OCI-LY7 (cell line): Measurements from ENCODE around the gene RCOR1. TPM values are rescaled to one million over a fixed set of nuclear protein-coding genes. Genes with fewer than 3 reads are reported as not detected.

ENCODE experiments used
- BruUV-seq: library from RNA; stranded (reverse); fragments of 400-500 nt; replicated peaks from 2 replicates; lab custom pipeline; 2021; lab: Mats Ljungman, UMichigan
- CTCF ChIA-PET: fragments of 300-600 bp; sonication (Branson Sonifier 250); formaldehyde crosslinking; loops from one replicate; lab custom pipeline; 2022; ENCODE audit warnings: antibody characterized with exemption; ENCODE audit not compliant: unreplicated experiment; lab: Charles Lee
- POLR2A ChIA-PET: fragments of 300-600 bp; sonication (Branson Sonifier 250); formaldehyde crosslinking; loops from one replicate; lab custom pipeline; 2022; ENCODE audit warnings: antibody characterized with exemption; lab: Charles Lee
- DNase-seq: peaks from one replicate; pipeline ENCODE4 v3.0.0-alpha.2; 2015; ENCODE audit warnings: low spot score
- H2AFZ ChIP-seq: fragments of 200-600 bp; sonication (generic), shearing (Covaris generic); 2 replicates; pipeline ENCODE4 v1.6.1; 2014; ENCODE audit warnings: mild to moderate bottlenecking, antibody characterized with exemption, low read length, moderate library complexity
- H3K27ac ChIP-seq: fragments of 200-600 bp; sonication (generic); 2 replicates; pipeline ENCODE4 v1.5.1; 2014; ENCODE audit warnings: mixed run types, low read depth, mild to moderate bottlenecking, moderate library complexity, low read length, inconsistent platforms; ENCODE audit not compliant: poor library complexity, severe bottlenecking
- H3K36me3 ChIP-seq: fragments of 200-600 bp; sonication (generic); 2 replicates; pipeline ENCODE4 v1.6.1; 2014; ENCODE audit warnings: mild to moderate bottlenecking, antibody characterized with exemption, low read length, moderate library complexity, mixed read lengths; ENCODE audit not compliant: insufficient read depth
- H3K4me1 ChIP-seq: fragments of 200-600 bp; sonication (generic); 2 replicates; pipeline ENCODE4 v1.5.1; 2014; ENCODE audit warnings: mild to moderate bottlenecking, low read length; ENCODE audit not compliant: insufficient read depth, poor library complexity, severe bottlenecking
- H3K4me2 ChIP-seq: fragments of 200-600 bp; sonication (generic); 2 replicates; pipeline ENCODE4 v1.6.1; 2014; ENCODE audit warnings: mild to moderate bottlenecking, low read length
- H3K4me3 ChIP-seq: fragments of 200-600 bp; sonication (generic); 2 replicates; pipeline ENCODE4 v1.5.1; 2014; ENCODE audit warnings: mild to moderate bottlenecking, low read depth, low read length; ENCODE audit not compliant: poor library complexity, severe bottlenecking
- H3K79me2 ChIP-seq: fragments of 200-600 bp; sonication (generic); 2 replicates; pipeline ENCODE4 v1.6.1; 2016; ENCODE audit warnings: low read depth, mild to moderate bottlenecking, low read length, moderate library complexity, mixed read lengths; ENCODE audit not compliant: insufficient read depth
- H3K9me2 ChIP-seq: fragments of 200-600 bp; sonication (generic); 2 replicates; pipeline ENCODE4 v1.6.1; 2016; ENCODE audit warnings: mild to moderate bottlenecking, low read length, mixed read lengths; ENCODE audit not compliant: insufficient read depth
- H3K9me3 ChIP-seq: fragments of 200-600 bp; sonication (generic); 2 replicates; pipeline ENCODE4 v1.6.1; 2014; ENCODE audit warnings: mild to moderate bottlenecking, mixed run types, low read length, mixed read lengths
- H4K20me1 ChIP-seq: fragments of 200-600 bp; sonication (generic); 2 replicates; pipeline ENCODE4 v1.6.1; 2014; ENCODE audit warnings: mild to moderate bottlenecking, antibody characterized with exemption, low read length, moderate library complexity, mixed read lengths; ENCODE audit not compliant: insufficient read depth
- EZH2phosphoT487 ChIP-seq: fragments of 200-600 bp; sonication (generic); IDR thresholded peaks from 2 replicates; pipeline ENCODE4 v1.6.1; 2018; ENCODE audit warnings: low read depth, borderline replicate concordance, mild to moderate bottlenecking, mixed run types, antibody characterized with exemption, low read length, moderate library complexity, mixed read lengths
- intact Hi-C: fragments of 100-400 bp; cut with micrococcal nuclease; formaldehyde crosslinking; loops from one replicate; pipeline ENCODE4 v1.10.0; 2022; ENCODE audit not compliant: unreplicated experiment
- total RNA-seq, 2 experiments: library from RNA; depleted of rRNA in 1 of 2; stranded (reverse); fragments of >200 nt in 1 of 2; shearing (Covaris generic) in 1 of 2; gene quantifications; 2 replicates each; pipeline ENCODE4 v1.2.3, GENCODE V29; 2014 to 2022
- TF ChIP-seq, protein P1 (sequence below): fragments of 200-600 bp; sonication (generic); conservative IDR thresholded peaks from 2 replicates; pipeline ENCODE4 v1.5.1; 2014; ENCODE audit warnings: mild to moderate bottlenecking, antibody characterized with exemption, low read length, moderate library complexity, mixed read lengths

The RCOR1 gene
- total RNA-seq, 2 experiments from 2014 or later = 12.1 to 30.2 TPM

DNA sequence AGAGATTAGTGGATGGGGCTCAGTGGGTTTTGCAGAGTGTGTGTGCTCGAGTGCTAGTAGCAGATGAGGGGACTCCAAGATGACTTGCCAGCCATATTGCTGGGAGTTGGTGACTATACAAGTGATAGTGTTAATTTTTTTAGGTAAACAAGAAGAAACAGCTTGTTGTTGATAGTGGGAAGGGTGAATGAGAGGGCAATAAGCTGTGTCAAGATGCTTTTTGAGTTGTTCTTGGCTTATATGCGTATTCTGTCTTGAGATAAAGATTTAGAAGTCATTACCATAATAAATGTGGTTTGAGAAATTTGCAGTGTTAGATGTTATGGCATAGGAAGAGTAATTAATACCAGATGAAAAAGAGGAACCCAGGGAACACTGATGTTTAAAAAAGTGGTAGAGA lies 75.3 kb downstream of the RCOR1 start:
- H4K20me1 ChIP-seq = no peaks in the 10 kb centered on the region
- intact Hi-C loops = no loop called here
- no peak overlapping the region for H2AFZ ChIP-seq
- H3K4me1 ChIP-seq = peaks cover 5% of the 10 kb centered on the region
- H3K36me3 ChIP-seq = peaks cover 11% of the 10 kb centered on the region; the same call in 1 of the 2 replicates
- TF ChIP-seq, protein P1, sequence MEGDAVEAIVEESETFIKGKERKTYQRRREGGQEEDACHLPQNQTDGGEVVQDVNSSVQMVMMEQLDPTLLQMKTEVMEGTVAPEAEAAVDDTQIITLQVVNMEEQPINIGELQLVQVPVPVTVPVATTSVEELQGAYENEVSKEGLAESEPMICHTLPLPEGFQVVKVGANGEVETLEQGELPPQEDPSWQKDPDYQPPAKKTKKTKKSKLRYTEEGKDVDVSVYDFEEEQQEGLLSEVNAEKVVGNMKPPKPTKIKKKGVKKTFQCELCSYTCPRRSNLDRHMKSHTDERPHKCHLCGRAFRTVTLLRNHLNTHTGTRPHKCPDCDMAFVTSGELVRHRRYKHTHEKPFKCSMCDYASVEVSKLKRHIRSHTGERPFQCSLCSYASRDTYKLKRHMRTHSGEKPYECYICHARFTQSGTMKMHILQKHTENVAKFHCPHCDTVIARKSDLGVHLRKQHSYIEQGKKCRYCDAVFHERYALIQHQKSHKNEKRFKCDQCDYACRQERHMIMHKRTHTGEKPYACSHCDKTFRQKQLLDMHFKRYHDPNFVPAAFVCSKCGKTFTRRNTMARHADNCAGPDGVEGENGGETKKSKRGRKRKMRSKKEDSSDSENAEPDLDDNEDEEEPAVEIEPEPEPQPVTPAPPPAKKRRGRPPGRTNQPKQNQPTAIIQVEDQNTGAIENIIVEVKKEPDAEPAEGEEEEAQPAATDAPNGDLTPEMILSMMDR = no peak
- TF ChIP-seq EZH2phosphoT487 = no peak
- CTCF ChIA-PET = no interaction called here
- no peaks in the 10 kb centered on the region for H3K9me2 ChIP-seq
- no peak overlapping the region for H3K4me2 ChIP-seq
- no peak overlapping the region for H3K4me3 ChIP-seq
- DNase-seq = no peak
- no peak overlapping the region for H3K27ac ChIP-seq
- POLR2A ChIA-PET = no interaction called here
- H3K79me2 ChIP-seq = peaks cover 6% of the 10 kb centered on the region; the same call in 1 of the 2 replicates
- BruUV-seq = no TSS peak
- H3K9me3 ChIP-seq = peaks cover 9% of the 10 kb centered on the region; the same call in 1 of the 2 replicates

DNA sequence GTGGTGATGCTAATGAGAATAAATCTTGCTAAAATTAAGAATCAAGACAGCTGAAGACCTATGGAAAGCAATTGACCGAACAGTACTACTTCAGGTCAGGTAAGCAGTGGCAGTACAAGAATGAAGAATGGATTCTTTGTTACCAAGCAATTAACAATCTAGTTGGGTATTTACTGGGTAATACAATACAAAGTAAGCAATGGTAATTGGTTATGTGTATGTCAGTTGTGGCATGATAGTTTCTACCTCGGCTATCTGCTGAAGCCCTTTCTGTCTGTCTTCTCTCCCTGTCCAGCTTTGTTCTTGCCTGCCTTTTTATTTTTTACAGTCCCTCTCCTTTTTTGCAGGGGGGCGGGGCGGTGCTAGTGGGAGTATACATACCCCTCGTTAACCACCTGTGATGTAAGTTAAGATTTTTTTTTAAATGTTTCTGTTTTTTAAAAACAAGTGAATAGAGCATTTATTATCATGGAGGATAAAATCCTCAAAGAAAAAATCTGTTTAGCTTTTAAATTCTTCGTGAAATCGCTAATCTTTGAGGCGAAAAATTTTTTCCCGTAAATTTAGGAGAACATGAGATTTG lies 75.9 kb downstream of the RCOR1 start:
- peaks cover 3% of the 10 kb centered on the region; the same call in 1 of the 2 replicates for H3K79me2 ChIP-seq
- peaks cover 11% of the 10 kb centered on the region; the same call in 1 of the 2 replicates for H3K9me3 ChIP-seq
- peaks cover 17% of the 10 kb centered on the region; the same call in 1 of the 2 replicates for H3K36me3 ChIP-seq
- no peak overlapping the region for H2AFZ ChIP-seq
- POLR2A ChIA-PET = no interaction called here
- H3K4me1 ChIP-seq = peaks cover 5% of the 10 kb centered on the region
- CTCF ChIA-PET = no interaction called here
- H3K4me3 ChIP-seq = no peak overlapping the region
- TF ChIP-seq, protein P1 = no peak
- TF ChIP-seq EZH2phosphoT487 = no peak
- no peak overlapping the region for H3K27ac ChIP-seq
- no peak overlapping the region for H3K4me2 ChIP-seq
- BruUV-seq = no TSS peak
- no peaks in the 10 kb centered on the region for H3K9me2 ChIP-seq
- intact Hi-C loops = no loop called here
- no peaks in the 10 kb centered on the region for H4K20me1 ChIP-seq
- no peak for DNase-seq

DNA sequence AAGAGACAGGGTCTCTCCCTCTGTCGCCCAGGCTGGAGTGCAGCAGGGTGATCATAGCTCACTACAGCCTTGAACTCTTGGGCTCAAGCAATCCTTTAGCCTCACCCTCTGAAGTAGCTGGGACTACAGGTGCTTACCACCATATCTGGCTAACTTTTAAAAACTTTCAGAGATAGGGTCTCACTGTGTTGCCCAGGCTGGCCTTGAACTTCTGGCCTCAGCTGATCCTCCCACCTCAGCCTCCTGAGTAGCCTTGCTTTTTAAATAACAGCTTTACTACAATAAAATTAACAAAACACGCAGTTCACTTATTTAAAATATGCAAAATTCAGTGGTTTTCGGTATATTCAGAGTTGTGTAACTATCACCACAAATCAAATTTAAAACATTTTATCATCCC lies 79.0 kb downstream of the RCOR1 start:
- Histone ChIP-seq H3K27ac (no peak overlapping the region), H3K79me2 (peaks cover 3% of the 10 kb centered on the region; the same call in 1 of the 2 replicates), H3K4me2 (no peak overlapping the region), H3K4me3 (no peak overlapping the region), H3K36me3 (peaks cover 22% of the 10 kb centered on the region; the same call in 1 of the 2 replicates), H3K9me3 (peaks cover 14% of the 10 kb centered on the region; the same call in 1 of the 2 replicates), H3K9me2 (no peaks in the 10 kb centered on the region), H3K4me1 (peaks cover 5% of the 10 kb centered on the region), H4K20me1 (no peaks in the 10 kb centered on the region), H2AFZ (no peak overlapping the region)
- TF ChIP-seq, protein P1 = no peak
- no peak for TF ChIP-seq EZH2phosphoT487
- BruUV-seq = no TSS peak
- CTCF ChIA-PET = no interaction called here
- POLR2A ChIA-PET = no interaction called here
- intact Hi-C loops = no loop called here
- no peak for DNase-seq
